Lung microvascular endothelial cell (primary cell): ENCODE measurements around the gene SLC29A3. TPM values are rescaled to one million over a fixed set of nuclear protein-coding genes. Genes with fewer than 3 reads are reported as not detected.
A peak's percentile ranks its signal among the peaks of the same experiment; 100 is the strongest.

Source experiments
- DNase-seq, 2 donors: peaks; one replicate each; pipeline versions ENCODE4 v3.0.0 to v3.0.0-alpha.2; 2010; ENCODE audit warnings: low read depth in 2 of 2
- total RNA-seq: library from RNA; depleted of rRNA; stranded (reverse); fragments of >200 nt; gene quantifications from 2 replicates; pipeline ENCODE4 v1.2.1, GENCODE V29; 2014

Gene SLC29A3
- total RNA-seq, 1 donor from 2014 or later: 2.6 TPM

DNA sequence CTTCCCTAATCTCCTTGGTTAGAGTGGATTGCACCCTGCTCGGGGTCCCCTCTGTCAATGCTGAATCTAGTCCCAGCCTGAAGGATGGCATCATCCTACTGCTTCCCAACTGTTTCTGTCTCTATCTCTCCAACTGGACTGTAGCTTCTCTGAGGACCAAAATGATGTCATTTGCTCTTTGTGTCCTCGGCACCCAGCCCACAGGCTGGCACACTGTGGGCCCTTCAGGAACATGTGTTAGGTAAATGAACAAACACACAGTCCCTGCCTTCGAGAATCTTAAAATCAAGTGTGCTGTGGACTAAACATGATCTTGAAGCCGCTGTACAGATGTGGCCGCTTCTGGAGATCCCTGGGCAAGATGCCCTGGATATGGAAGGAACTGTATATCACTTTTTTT is 72.6 kb downstream of the SLC29A3 start:
- DNase-seq: no peak

DNA sequence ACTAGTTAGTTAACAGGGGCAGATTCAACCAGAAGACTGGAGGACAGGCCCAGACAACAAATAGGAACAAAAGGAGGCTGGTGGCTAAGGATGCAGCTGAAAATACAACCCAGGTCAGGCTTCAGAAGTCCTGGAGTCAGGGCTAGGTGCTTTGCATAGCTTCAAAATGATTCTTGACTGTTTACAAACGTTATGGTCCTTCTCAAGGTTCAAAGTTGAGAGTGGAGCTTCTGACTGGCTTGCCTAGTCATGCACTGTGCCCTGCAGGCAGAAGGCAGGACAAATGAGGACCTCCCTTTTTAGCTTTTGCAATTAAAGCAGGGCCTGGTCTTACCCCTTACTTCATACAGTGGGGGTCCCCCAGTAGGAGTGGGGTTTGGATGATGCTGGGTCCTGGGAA is 73.2 kb downstream of the SLC29A3 start:
- no peak for DNase-seq

DNA sequence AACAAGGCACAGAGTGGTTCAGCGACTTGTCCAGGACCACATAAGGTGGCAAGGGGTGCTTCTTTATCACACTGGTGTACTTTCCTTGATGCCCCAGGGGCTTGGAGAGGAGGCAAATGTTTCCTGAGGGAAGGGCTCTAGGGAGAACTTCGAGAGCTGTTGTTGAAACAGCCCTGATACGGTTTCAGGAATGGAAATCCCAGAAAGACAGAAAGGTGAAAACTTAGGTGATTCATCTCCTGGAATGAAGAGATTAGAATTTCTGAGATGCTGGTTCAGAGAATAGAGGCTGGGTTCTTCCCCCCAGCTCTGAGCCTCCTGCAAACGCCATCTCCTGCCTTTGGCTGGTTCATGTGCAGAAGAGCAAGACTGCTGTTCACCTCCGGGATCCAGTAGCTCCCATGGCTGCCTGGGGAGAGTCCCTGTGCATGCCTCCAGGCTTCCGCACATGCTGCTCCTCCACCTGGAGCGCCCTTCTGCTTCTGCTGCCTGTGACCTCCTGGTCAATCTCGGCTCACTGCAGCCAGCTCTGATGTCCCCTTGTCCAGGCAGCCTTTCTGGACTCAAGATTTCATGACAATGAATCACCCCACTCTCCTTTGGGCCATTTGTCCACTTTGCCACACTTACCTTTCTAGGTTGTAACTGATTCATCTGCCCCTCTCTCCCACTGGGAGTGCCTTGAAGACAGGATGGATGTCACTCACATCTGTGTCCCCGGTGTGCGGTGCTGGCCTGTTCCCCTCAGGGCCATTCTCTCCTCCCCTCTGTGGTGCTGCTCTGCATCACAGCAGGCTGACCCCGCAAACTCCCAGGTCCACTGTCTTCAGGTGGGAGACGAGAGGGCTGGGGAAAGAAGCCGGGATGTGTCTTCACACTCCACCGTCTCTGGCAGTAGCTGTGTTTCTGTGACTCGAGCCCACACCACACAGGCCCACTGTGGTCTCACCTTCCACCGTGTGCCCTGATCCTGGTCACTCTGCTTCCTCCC is 74.0 kb downstream of the SLC29A3 start:
- DNase-seq: no peak

DNA sequence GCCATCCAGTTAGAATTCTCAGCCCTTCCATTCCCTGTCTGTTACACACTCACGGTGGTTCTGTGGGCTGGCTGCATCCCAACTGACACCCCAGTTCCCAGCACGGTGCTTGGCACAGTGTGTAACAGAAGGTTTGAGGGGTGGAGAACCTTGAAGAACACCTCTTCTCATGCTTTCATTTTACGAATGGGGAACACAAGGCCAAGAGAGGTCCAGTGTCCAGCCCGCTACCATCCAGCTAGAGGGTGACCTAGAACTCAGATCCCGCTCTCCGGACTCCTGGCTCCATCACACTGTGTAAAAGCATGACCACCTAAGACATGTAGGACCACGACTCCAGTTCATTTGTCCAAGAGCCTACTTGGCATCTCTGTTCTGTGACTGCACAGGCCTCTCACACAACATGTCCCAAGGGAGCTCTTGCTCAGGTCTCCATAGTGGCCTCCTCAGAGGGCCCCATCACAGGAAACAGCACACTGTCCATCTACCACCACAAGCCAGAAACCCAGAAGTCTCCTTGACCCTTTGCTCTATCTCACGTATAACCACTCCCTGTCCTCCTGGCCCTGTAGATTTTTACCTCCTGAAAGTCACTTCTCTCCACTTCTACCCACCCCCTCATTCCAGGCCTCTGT is 74.9 kb downstream of the SLC29A3 start:
- DNase-seq: no peak

DNA sequence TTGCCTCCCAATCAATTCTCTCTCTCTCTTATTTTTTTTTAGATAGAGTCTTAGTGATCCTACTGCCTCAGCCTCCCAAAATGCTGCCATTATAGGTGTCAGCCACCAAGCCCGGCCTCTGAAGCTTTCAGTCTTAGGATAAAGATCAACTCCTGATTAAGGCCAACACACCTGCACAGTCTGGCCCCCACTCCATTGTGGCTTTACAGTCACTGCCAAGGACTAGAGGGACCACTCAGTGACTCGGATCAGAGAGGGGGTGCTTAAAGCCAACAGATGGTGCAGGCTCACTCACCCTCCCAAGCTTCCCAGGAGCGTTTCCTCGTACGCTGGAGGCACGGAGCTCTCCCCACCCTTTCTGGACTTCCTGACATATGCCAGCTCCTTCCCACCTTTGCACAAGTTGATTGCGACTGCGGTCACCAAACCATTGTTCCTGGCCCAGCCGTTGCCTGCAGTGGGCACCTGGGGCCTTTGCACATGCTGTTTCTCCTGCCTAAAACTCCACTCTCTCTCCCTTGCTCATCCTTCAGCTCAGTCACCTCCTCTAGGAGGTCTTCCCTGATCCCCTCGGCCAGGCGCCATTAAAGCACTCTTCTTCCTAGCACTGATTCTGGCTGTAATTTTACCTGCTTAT is 76.0 kb downstream of the SLC29A3 start:
- no peak for DNase-seq

DNA sequence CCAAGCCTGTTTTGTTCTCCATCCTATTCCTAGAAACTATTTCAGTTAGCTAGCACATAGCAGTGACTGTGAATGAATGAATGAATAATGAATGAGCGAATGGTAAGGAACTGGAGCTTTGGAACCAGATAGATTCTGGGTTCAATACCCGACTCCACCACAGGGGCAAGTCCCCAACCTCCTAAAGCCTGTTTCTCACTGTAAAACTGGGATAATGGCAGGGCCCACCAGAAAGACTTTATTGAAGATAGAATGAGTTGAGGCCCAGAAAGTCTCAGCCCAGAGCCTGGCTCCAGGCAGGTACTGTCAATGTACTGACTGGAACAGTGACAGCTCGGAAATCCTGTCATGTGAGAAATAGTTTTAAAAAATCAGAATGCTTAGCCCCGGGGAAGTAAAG is 76.6 kb downstream of the SLC29A3 start:
- no peak for DNase-seq

DNA sequence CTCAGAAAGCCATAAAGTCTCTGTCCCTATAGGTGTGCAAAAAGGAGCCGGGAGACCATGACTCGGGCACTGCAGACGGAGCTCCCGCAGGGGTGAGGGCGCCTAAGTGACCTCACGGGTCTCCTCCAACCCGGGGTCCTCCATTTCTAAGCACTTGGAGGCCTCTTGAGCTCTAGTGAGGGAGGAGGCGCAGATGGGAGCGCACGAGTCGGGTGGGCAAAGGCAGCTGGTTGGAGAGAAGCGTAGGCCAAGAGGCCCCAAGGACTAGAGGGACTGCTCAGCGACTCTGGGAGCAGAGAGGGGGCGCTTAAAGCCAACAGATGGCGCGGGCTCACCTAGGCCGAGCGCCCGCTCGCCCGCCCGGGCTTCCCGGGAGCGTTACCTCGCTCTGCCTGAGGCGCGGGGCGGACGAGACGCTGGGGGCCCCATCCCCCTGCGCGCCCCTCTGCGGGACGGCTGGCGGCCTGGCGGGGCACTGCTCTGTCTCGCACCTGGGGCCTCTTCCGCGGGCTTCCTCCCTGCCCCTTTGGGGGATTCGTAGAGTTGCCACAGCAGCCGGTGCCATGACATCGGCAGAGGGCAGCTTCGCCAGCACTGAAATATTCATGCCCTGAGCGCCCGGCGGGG is 77.1 kb downstream of the SLC29A3 start:
- peak in 1 of 2 donors; percentile 46 for DNase-seq

DNA sequence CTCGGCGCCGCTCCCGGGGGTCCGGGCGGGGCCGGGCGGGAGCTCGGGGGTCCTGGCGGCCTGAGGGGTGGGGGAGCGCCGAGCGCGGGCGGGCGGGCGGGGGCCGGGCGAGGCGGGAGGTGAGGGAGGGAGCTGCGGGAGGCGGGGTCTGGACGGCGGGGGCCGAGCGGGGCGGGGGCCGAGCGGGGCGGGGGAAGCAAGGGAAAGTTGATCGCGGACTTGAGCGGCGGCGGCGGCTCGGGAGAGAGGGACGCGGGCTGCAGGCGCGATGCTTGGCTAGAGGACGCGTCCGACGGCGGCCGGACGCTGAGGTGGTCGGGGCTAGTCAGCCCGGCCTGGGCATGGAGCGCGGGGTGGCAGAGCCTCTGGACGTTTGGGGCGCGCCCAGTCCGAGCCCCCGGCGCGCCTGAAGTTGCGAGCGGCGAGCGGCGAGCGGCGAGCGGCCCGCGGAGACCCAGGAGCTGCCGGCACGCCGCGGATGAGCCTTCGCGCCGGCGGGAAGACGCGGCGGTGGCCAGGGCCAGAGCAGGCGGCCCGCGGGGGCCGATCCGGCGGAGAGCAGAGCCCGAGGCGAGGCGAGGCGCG is 77.7 kb downstream of the SLC29A3 start, which contains the start of gene CDH23:
TSS of gene CDH23 (plus strand) at position 210 of the 585 bp plus-strand sequence. CDS start 42,912 bp downstream, outside the sequence.
- DNase-seq: peak in 1 of 2 donors; percentile 16

DNA sequence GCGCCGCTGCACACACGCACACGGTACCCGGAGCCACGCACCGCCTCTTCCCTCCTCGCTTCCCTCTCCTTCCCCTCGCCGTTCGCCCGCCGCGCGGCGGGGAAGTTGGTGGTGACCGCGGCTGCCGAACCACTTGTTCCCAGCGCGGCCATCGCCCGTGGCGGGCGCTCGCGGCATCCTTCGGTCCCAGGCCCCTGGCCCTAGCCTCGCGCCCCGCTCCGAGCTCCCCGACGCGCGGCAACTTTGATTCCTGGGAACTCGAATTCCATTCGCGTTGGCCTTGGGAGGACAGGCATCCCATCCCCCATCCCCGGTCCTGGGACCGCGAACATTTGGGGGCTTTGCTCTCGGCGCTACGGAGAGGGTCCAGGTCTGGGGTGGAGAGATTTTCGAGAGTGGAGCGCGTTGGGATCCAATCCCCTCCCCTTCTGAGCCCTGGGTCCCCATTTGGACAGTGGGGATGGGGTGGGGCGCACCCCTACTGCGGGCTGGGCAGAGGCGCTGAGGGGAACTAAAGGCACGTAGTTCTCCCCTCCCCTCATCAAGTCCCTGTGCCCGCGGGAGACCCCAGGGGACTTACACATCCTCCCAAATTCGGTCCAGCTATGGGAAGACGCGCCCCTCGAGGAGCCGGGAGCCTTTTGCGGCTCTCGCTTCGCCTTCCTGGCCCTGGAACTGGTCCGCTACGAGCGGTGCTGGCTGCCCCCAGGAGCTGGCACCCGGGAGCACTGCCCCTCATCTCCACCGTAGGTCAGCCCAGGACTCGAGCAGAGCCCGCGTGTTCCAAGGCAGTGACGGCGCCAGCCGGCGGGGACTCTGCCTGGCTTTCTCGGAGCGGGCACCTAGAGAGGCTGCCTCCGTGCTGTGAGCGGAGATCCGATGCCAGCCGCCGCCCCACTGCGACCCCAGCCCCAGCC is 78.5 kb downstream of the SLC29A3 start:
- no peak for DNase-seq

DNA sequence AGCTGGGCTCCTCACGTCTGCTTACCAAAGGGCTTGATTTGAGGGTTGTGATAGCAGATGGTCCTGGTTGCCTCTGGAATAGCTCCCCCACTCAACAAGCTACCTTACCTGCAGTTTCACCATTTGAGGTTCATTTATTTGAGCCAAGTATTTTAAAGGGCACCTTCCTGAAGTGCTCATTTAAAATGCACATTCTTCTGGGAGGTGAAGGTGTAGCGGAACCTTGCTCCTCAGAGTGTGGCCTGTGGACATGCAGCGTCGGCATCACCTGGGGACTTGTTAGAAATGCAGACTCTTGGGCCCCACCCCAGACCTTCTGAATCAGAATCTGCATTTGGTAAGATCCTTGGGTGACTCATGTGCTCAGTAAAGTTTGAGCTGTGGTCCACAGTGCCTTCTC is 79.9 kb downstream of the SLC29A3 start:
- DNase-seq: no peak

DNA sequence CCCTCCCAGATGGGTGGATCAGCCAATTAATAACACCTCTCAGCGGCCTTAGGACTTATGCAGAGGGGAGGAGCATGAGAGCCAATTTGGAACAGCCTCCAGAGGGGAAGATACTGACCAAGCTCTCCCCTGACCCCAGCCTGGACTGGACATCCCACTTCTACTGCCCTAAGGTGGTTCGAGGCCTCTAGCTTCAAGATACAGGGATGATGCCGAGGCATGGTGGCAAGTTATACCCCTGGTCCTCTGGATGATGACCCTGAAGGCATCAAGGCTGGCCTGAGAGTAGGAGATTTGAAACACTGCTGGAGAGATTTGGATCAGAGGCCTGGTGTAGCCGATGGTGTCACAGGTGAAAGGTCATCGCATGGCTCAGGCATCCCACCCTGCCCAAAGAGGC is 80.9 kb downstream of the SLC29A3 start:
- no peak for DNase-seq

DNA sequence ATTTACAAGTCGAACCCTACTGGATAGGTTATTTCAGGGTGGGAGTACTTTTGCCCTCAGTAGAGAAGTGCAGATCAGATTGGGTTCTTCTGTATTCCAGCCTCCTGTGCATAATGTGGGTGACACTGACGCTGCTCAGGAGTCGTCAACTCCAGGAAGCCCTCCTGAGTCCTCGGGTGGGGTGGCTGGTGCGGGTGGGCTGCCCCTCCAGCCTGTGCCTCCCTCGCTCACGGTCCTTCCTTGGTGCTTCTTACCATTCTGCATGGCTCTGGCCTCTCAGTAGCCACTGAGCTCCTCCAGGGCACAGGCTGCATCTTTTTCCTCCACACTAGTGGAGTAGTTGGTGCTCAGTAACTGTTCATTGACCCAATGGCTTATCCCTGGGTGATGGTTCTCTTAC is 82.0 kb downstream of the SLC29A3 start:
- no peak for DNase-seq

DNA sequence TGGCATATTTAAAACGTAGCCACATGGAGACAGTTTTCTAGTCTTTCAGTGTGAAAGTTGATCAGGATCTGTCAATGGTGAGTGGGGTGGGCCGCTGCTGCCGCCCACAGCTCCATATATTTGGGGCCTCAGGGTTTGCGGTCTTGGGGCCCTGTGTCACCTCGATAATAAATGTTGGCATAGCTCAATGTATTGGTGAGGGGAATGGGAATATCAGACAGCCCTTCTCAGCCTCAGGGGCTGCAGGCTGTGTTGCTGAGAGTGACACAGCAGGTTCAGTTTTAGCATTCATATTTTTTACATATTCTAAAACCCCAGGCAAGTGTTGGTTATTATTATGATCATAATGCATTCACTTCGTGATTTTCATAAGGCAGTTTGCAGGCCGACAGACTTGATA is 82.9 kb downstream of the SLC29A3 start:
- DNase-seq: no peak

DNA sequence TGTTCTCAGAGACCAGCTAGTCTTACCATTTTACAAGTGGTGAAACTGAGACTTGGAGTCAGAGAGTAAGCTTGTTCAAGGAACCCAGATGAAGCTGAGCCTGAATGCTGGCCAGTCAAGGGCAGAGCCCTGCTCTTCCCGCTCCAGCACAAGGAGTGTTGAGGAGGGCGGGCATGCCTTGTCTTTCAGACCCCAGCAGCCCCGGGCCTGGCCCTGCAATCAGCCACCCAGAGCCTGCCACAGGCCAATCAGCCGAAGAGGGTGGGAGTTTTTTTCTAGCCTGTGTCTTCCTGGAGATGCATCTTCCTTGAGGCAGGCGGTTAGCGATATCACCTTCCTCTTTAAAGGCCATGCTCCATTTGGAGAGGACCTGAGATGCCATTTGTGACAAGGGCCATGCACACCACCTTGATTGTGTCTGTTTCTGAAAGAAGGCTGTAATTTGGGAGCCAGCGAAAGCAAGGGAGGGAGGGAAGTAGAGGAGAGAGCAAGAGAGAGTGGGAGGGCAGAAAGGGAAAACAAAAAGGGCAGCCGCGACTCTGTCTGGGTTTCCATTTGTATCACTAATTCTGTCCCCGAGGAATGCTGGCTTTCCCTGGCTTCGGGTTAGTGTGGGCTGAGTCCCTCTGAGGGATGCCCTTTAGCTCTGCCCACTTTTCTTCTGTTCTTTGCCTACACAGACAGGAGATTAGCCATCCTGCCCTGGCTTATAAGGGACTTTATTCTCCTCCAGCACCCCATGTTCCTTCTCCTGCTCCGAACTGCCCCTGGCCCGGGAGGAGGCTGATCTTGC is 85.6 kb downstream of the SLC29A3 start:
- DNase-seq: no peak

DNA sequence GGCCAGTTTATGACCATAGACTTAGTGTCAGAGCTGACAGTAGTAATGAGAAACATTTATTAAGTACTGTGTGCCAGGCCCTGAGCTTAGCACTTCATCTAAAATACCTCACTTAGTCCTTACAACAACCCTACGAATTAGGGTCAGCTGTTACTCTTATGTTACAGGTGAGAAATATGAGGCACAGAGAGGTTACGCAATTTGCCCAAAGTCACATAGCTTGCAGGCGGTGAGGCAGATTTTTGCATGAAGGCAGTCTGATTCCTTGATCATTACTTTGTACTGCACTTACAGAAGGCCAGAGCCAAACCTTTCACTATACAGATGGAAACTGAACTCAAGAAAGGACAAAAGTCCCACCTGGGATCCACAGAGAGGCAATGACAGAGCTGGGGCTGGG is 87.8 kb downstream of the SLC29A3 start:
- DNase-seq: no peak

DNA sequence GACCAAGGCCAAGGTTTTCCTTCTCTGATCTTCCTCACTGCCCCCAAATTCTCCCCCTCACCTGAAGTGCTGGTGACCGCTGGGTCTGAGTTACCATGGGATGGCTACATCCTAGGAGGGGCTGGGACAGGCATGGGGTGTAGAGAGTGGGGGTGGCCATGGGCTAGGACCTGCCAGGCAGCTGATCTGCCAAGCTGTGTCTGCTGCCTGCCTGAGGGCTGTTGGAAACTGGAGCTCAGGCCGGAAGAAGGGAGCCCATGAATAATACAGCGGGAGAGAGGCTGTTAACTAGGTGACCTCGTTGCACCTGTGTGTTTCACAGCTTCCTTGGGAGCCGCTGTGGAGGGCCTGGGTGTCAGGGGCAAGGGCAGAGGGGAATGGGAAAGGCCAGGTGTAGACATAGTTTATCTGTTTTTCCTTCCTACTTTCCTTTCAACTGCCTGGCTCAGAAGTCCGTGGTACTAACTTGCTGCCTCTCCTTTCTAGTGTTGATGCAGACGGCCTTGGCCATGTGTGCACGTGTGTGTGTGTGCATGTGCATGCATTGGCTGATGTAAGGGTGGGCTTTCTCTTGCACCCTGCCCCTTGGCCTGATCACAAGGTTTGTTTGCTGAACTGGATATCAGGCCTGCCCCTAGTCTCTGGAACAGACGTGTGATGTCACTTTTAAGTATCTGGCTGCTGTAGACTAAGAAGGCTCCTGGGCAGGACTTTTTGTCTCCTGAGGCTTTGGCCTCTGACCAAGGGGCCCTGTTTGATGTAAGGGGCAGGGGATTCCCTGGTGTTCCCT is 89.6 kb downstream of the SLC29A3 start:
- no peak for DNase-seq

DNA sequence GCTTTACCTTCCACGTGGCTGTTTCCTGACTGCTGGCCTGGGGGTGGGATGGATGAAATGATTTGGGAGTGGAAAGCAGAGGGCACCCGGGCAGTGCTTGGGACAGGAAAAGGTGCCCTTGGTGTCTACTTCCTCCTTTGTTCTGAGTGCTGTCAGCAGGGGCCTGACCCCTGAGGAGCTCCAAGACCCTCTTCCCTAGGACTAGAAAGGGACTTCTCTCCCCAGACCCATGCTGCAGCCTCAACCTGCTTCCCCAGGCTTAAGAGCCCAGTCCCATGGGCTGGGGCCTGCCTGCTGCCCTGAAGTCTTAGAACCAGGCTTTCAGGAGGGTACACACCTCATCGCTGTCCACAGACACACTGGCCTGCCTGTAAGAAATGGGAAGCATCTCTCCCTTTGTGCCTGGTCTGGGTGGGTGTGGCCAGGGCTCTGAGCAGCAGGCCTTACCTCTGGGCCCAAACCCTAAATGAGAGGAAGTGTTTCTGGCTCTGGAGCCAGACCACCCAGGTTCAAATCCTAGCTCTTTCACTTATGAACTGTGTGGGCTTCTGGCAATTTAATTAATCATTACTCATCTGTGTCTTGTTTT is 90.6 kb downstream of the SLC29A3 start:
- no peak for DNase-seq
